ENCODE results near the gene MBTPS1.

The MBTPS1 gene

DNA sequence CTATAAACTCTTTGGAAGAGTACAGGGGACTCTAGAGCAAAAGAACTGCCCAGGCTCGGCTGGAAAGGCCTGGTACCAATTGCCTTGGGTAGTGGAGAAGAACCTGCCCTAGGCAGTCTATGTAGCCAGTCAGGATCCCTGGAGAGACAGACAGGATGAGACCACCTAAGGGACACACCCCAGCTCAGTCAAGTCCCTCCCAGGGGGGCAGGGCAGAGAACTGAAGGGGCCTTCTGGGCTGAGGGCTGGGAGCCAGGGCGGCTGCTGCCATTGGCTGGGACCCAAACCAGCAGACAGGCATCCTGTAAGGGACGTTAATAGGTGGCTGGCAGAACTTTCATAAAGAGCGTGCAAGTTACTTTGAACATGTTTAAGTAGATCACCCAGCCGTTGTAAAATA is 61.4 kb downstream of the MBTPS1 start:
- DNase-seq (ENCODE audit: low read depth in 2 of 3, low spot score in 2 of 3) = no peak

DNA sequence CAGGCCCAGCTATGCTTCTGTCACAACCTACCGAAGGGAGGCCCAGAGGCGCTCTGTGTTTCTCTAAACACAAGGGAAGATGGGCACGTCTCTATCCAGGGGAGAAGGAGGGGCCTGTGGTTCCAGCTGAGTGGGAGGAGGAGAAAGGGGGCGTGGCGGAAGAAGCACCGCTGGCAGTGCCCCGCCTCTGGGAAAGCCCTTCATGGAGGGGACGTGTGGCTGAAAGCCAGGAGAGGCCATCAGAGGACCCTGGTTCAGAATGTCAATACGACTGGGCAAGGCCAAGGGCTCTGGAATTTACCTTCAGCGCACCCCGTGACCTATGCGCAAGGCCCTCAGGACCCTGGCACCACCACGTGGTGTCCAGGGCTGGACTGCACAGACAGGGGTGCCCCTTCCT is 61.8 kb downstream of the MBTPS1 start:
- no peak for DNase-seq (ENCODE audit: low read depth in 2 of 3, low spot score in 2 of 3)

DNA sequence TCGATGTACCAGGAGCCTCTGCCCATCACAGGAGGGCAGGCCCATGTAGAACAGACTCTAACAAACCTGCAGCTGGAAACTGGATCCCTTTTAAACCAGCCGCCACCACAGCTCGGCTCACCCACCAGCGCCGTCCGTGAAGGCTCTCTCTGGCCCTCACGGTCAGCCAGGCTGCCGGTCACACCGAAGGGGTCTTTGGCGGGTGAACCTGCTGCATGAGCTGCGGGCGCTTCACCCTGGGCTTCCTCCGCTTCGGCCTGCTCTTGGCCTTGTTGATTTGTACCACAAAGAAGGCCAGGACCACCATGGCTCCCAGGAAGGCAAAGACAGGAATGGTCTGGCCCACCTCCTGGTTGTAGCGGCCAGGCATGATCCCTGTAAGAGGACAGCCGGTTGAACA is 62.5 kb downstream of the MBTPS1 start:
- DNase-seq (ENCODE audit: low read depth in 2 of 3, low spot score in 2 of 3) = no peak

DNA sequence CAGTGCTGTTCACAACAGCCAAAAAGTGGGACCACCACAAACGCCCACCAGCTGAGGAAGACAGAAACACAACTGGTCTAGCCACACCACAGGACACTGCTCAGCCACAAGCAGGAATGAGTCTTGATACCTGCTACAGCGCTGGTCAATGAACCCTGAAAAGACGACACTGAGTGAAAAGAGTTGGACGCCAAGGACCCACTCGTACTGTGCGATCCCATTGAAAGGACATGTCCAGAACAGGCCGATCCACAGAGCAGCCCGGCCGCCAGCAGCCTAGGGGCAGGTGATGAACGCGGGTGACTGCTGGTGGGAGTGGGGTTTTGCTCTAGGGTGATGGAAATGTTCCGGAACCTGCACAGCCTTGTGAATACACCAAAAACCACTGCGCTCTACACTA is 63.5 kb downstream of the MBTPS1 start:
- DNase-seq (ENCODE audit: low read depth in 2 of 3, low spot score in 2 of 3) = no peak

DNA sequence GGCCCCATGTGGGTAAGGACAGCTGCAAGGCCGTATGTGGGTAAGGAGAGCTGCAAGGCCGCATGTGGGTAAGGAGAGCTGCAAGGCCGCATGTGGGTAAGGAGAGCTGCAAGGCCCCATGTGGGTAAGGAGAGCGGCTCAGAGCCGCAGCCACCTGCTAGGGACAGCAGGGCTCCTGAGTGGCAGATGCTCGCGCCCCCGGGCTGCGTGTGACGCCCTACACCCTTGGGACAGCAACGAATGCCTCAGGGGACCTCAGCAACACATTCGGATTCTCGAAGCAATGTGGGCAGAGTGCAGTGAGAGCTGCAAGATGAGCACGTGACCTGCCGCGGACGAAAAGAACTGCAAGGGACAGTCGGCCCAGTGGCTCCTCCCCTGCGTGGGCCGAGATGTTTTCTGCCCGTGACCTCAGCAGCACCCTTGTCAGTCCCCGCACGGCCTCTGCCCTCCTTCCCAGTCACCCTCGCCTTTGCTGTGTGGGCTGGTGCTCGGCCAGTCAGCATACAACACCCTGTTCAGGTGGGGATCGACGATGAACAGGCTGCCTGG is 64.6 kb downstream of the MBTPS1 start:
- no peak for DNase-seq (ENCODE audit: low read depth in 2 of 3, low spot score in 2 of 3)

GRCh38 chr16:84050316-84050715 is 66.4 kb downstream of the MBTPS1 start:
- DNase-seq (ENCODE audit: low read depth in 2 of 3, low spot score in 2 of 3) = no peak

GRCh38 chr16:84049403-84050060 is 67.2 kb downstream of the MBTPS1 start:
- DNase-seq (ENCODE audit: low read depth in 2 of 3, low spot score in 2 of 3) = no peak

DNA sequence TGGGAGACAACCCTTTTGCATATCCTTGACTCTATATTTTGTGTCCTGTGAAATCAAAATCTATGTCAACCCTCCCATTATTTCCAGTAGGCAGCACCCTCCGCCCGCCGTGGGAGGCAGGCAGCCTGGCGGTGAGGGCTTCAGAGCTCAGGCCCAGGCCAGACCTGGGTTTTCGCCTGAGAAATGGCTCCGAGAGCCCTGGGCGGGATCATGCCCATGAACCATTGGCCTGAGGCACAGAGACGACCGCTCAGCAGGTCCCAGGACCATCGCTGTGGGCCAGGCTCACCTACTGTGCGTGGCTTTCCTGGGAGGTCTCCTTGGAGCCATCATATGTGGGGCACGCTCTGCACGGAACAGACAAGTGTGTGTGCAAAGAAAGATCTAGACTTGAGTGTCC is 67.9 kb downstream of the MBTPS1 start:
- no peak for DNase-seq (ENCODE audit: low read depth in 2 of 3, low spot score in 2 of 3)

- DNase-seq (ENCODE audit: low read depth in 2 of 3, low spot score in 2 of 3) = no peak
Observed at GRCh38 chr16:84048270-84048669, 68.5 kb downstream of the MBTPS1 start.

DNA sequence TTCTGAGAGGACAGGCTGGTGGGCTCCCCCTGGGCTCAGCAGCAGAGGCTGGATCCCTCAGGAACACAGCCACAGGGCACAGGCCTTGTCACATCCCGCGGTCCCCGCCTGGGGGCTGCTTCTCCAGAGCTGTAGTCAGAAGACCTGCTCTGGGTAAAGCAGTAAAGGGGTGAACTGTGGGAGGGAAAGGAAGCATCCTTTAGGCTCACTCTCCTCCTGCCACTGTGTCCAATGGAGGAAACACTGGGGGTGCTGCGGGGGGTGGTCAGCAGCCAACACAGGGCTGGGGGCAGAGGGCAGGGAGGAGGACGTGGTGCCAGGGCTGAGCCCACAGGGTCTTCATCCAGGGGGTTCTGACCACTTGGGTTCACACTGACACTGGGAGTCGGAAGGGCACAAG is 69.1 kb downstream of the MBTPS1 start:
- DNase-seq (ENCODE audit: low read depth in 2 of 3, low spot score in 2 of 3) = no peak

GRCh38 chr16:84047206-84047605 is 69.5 kb downstream of the MBTPS1 start:
- no peak for DNase-seq (ENCODE audit: low read depth in 2 of 3, low spot score in 2 of 3)

GRCh38 chr16:84045818-84046470 is 70.8 kb downstream of the MBTPS1 start:
- DNase-seq (ENCODE audit: low read depth in 2 of 3, low spot score in 2 of 3) = no peak

DNA sequence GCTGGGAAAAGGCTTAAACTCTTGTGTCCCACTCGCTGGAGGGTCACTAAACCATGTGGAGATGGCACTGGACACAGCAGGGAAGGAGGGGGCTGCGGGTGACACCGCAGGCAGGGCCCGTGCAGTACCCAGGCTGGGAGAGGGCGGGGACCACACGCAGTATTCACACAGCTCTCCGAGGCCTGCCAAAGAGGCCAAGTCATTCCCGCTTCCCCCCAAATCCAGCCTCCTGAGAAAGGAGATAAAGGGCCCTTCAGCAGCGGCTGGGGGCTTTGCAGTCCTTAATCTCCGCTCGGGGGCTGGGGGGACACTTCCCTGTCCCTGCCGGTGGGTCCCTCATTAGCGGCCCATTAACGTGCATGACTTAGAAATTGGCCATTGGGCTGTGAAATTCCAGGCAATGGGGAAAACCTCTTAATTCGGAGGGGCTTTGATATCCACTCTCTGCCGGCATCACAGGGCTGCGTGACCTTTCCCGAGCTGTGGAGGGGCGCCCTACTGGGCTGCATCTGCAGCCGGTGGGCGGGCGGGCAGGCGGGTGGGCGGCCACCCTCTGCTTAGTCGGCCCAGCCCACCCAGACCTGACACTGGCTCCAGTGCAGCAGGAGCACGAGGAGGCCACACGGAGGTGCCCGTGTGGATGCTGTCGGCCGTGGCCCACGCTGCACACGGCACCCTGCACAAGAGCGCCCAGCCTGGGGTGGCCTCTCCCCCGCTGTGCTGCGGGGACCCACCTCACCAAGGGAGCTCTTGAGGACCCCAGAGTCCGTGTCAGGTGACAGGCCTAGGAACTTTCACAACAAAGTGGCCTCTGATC is 71.5 kb downstream of the MBTPS1 start:
- no peak for DNase-seq (ENCODE audit: low read depth in 2 of 3, low spot score in 2 of 3)

DNA sequence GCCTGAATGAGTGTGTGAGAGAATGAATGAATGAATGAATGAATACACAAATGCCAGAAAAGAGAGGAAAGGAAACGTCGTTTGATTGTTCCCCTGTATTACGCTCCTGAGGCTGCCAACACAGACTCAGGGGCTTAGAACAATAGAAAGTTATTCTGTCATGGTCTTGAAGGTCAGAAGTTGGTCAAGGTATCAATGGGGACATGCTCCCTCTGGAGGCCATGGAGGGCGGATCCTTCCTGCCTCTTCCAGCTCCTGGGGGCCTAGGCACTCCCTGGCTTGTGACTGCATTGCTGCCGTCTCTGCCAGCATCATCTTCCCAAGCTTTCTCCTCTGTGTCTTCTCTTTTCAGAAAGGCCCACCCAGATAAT is 72.6 kb downstream of the MBTPS1 start:
- no peak for DNase-seq (ENCODE audit: low read depth in 2 of 3, low spot score in 2 of 3)

DNA sequence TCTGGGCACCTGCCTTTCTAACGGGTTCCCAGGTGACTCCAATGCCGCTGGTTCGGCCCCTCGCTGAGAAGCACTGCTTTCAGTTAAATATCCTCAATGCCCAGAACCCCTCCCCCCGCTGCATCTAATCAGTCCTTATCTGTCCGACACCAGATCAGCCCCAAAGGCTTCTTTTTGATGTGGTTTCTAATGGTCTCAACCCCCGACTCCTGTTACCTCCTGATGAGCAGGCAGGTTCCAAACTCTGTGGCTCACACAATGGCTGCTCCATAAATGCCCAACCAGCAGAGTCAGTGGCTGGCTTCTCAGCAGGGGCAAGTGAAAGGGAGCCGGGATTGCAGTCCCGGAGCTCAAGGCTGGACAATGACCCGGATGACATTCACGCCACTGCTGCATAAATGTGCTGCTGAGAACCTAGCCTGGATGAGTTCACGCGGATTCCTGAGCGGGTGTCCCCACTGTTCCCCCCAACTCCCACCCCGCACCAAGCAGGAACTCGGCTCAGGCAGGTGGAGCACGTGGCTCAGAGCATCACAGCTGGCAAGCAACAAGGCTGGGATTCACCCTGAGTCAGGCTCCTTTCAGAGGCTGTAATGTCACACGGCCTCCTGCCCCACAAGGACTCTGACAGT is 73.1 kb downstream of the MBTPS1 start:
- no peak for DNase-seq (ENCODE audit: low read depth in 2 of 3, low spot score in 2 of 3)

DNA sequence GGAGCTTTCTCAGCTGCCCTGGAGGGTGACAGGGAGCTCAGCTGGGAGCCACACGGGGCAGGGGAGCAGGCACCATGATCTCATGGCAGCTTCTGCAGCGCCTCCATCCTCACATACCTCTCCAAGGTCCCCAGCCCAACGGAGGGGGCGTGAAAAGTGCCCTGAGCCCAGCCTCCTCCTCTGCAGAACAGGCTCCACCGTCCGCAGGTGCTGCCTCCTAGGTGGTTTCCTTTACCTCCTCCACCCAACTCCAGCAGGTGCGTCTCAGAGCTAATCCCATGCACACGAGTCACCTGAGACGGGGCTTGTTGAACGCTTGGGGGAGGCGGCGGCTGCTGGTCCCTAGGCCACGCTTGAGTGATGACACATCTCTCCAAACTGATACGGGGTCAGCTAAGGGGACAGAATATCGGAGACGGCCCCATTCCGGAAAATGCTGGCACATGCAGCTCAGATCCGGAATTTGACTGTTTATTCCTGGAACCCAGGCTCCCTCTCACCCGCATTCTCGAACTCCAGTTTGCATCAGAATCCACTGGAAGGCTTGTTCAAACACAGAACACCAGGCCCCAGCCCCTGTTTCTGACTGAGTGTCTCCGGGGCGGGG is 73.8 kb downstream of the MBTPS1 start:
- DNase-seq (ENCODE audit: low read depth in 2 of 3, low spot score in 2 of 3) = no peak

- no peak for DNase-seq (ENCODE audit: low read depth in 2 of 3, low spot score in 2 of 3)
Observed at GRCh38 chr16:84042308-84042878, 74.3 kb downstream of the MBTPS1 start, which contains the start of gene SLC38A8. TSS of gene SLC38A8 (minus strand) at chr16:84042795. CDS start at chr16:84042157, 638 bp downstream.

DNA sequence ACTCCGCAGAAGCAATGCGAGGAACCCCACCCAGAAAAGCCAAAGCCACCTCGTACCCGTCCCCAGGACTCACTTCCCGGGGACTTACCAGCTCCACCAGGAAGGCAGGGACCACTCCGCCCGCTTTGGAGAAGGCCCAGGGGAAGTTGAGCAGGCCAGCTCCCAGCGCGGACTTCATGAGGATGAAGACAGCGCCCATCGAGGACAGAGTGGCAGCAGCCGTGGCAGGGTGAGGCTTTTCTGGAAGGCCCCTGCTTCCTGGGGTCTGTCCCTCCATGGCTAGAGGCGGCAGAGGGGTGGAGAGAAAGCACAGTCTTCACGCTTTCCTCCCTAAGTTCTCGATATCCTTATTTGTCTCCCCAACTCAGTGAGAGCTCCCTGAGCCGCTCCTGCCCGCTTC is 74.9 kb downstream of the MBTPS1 start:
- DNase-seq (ENCODE audit: low read depth in 2 of 3, low spot score in 2 of 3) = no peak

DNA sequence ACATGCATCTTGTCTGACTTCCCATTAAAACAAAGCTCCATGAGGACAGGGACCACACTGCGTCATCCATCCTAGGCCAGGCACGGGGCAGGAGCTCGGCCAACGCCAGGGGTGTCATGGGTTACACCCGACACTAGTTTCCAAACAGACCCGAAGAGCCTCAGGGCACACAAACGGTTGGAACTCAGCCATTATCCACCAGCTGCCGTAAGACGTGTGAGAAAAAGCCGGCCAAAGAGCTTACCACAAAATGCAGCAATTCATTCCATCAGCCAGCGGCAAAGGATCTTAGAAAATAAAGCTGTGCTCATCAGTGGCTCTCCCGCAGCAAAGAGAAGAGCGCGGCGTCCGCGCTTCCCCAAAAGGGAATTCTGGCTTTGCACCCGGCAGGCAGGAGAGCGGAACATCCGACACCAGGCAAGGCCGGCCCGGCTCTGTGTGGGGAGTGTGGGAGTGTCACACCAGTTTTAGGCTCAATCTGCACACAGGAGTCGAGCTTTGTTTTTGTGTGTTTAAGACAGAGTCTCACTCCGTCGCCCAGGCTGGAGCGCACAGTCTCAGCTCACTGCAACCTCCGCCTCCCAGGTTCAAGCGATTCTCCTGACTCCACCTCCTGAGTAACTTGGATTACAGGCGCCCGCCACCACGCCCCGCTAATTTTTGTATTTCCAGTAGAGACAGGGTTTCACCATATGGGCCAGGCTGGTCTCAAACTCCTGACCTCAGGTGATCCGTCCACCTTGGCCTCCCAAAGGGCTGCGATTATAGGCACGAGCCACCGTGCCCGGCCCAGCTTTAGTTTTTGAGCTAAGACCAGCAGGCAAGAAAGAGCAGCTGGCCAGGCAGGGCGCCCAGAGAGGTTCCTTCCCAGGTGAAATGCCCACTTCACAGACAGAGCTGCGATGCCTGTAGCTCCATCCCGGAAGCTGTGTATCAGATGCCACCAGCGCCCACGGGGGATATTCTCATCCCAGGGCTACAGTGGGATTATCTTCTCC is 75.6 kb downstream of the MBTPS1 start:
- no peak for DNase-seq (ENCODE audit: low read depth in 2 of 3, low spot score in 2 of 3)
